Measurements from ENCODE around the gene SIPA1. TPM values are rescaled to one million over a fixed set of nuclear protein-coding genes. Genes with fewer than 3 reads are reported as not detected.

Gene SIPA1
- total RNA-seq, 4 donors from 2014 or later = 22.4 to 174 (median 30.9) TPM

- TF ChIP-seq POLR2A (IDR thresholded peaks at IDR 0.05) = no peak
- TF ChIP-seq CTCF (IDR thresholded peaks at IDR 0.05) = no peak
- no peak for TF ChIP-seq POLR2AphosphoS5 (IDR thresholded peaks at IDR 0.05)
- no peak for TF ChIP-seq EP300 (IDR thresholded peaks at IDR 0.05; ENCODE audit: low read depth)
Measured at GRCh38 chr11:65648997-65649493, 11.1 kb downstream of the SIPA1 start.

GRCh38 chr11:65649656-65650546 is 12.0 kb downstream of the SIPA1 start:
- WGBS, 2 donors (ENCODE audit: low coverage in 1 of 2) = 88% methylated on average over 11 of the region's 16 CpGs; no CpG with 5 or more reads in 1 of the 2 donors
- no peak overlapping the region for H3K4me3 ChIP-seq
- peaks cover 0 to 6% (median 0%) of the 10 kb centered on the region in 4 donors for H3K36me3 ChIP-seq
- no peaks in the 10 kb centered on the region for H3K9me3 ChIP-seq
- H3K27ac ChIP-seq = peak overlapping the region in 3 of 4 donors; percentile 21 to 97 (median 91)
- intact Hi-C loops (cut with DNase I; ENCODE audit: low total_unique reads) = no loop called here
- no peaks in the 10 kb centered on the region for H3K27me3 ChIP-seq
- DNase-seq = no peak
- peaks cover 25 to 39% (median 32%) of the 10 kb centered on the region in 4 donors for H3K4me1 ChIP-seq
- TF ChIP-seq POLR2AphosphoS5 (IDR thresholded peaks at IDR 0.05) (no peak), POLR2A (IDR thresholded peaks at IDR 0.05) (no peak), CTCF (IDR thresholded peaks at IDR 0.05) (no peak), EP300 (IDR thresholded peaks at IDR 0.05; ENCODE audit: low read depth) (no peak)
- in situ Hi-C loops (cut with MboI; ENCODE audit: low pct_ligation_motif_present in 1 of 4, low pct_unique_long_range_greater_than_20kb in 1 of 4, low sequenced_read_pairs in 3 of 4) = no loop called here

More at GRCh38 chr11:65648997-65649493, 11.1 kb downstream of the SIPA1 start:
- in situ Hi-C loops (cut with MboI; ENCODE audit: low pct_ligation_motif_present in 1 of 4, low pct_unique_long_range_greater_than_20kb in 1 of 4, low sequenced_read_pairs in 3 of 4) = no loop called here
- Histone ChIP-seq H3K4me1 (peaks cover 21 to 30% (median 27%) of the 10 kb centered on the region in 4 donors), H3K36me3 (no peaks in the 10 kb centered on the region), H3K27ac (no peak overlapping the region), H3K9me3 (no peaks in the 10 kb centered on the region), H3K27me3 (no peaks in the 10 kb centered on the region), H3K4me3 (no peak overlapping the region)
- 75 to 83% methylated on average over 1 to 12 of the region's 12 CpGs for WGBS, 2 donors (ENCODE audit: low coverage in 1 of 2)
- intact Hi-C loops (cut with DNase I; ENCODE audit: low total_unique reads) = no loop called here
- no peak for DNase-seq

- peaks cover 0 to 14% (median 3%) of the 10 kb centered on the region in 4 donors for H3K36me3 ChIP-seq
- 80% methylated on average over 20 of the region's 20 CpGs; no CpG with 5 or more reads in 1 of the 2 donors for WGBS, 2 donors (ENCODE audit: low coverage in 1 of 2)
- H3K27ac ChIP-seq = peak overlapping the region; percentile 91 to 99 (median 96)
- H3K9me3 ChIP-seq = no peaks in the 10 kb centered on the region
- TF ChIP-seq EP300 (IDR thresholded peaks at IDR 0.05; ENCODE audit: low read depth) (no peak), POLR2AphosphoS5 (IDR thresholded peaks at IDR 0.05) (no peak), CTCF (IDR thresholded peaks at IDR 0.05) (no peak), POLR2A (IDR thresholded peaks at IDR 0.05) (no peak)
- peaks cover 25 to 43% (median 32%) of the 10 kb centered on the region in 4 donors for H3K4me1 ChIP-seq
- H3K4me3 ChIP-seq = no peak overlapping the region
- intact Hi-C loops (cut with DNase I; ENCODE audit: low total_unique reads) = no loop called here
- no peak for DNase-seq
- no peaks in the 10 kb centered on the region for H3K27me3 ChIP-seq
- in situ Hi-C loops (cut with MboI; ENCODE audit: low pct_ligation_motif_present in 1 of 4, low pct_unique_long_range_greater_than_20kb in 1 of 4, low sequenced_read_pairs in 3 of 4) = no loop called here
Measured at GRCh38 chr11:65650547-65651338, 12.8 kb downstream of the SIPA1 start.

GRCh38 chr11:65651339-65651588 is 13.4 kb downstream of the SIPA1 start:
- intact Hi-C loops (cut with DNase I; ENCODE audit: low total_unique reads) (no loop called here), in situ Hi-C loops (cut with MboI; ENCODE audit: low pct_ligation_motif_present in 1 of 4, low pct_unique_long_range_greater_than_20kb in 1 of 4, low sequenced_read_pairs in 3 of 4) (no loop called here)
- Histone ChIP-seq H3K4me1 (peaks cover 25 to 43% (median 32%) of the 10 kb centered on the region in 4 donors), H3K27ac (peak overlapping the region; percentile 91 to 99 (median 96)), H3K36me3 (peaks cover 0 to 18% (median 5%) of the 10 kb centered on the region in 4 donors), H3K4me3 (no peak overlapping the region), H3K27me3 (no peaks in the 10 kb centered on the region), H3K9me3 (no peaks in the 10 kb centered on the region)
- 90% methylated on average over 3 of the region's 3 CpGs; no CpG with 5 or more reads in 1 of the 2 donors for WGBS, 2 donors (ENCODE audit: low coverage in 1 of 2)
- no peak for DNase-seq
- TF ChIP-seq CTCF (IDR thresholded peaks at IDR 0.05) (no peak), POLR2A (IDR thresholded peaks at IDR 0.05) (no peak), POLR2AphosphoS5 (IDR thresholded peaks at IDR 0.05) (no peak), EP300 (IDR thresholded peaks at IDR 0.05; ENCODE audit: low read depth) (no peak)

Data from transverse colon (tissue), 4 donors.